OCI-LY7 (cell line): Measurements from ENCODE around the gene SERPINE2. TPM values are rescaled to one million over a fixed set of nuclear protein-coding genes. Genes with fewer than 3 reads are reported as not detected.

Experiments
- BruUV-seq: library from RNA; stranded (reverse); fragments of 400-500 nt; replicated peaks from 2 replicates; lab custom pipeline; 2021; lab: Mats Ljungman, UMichigan
- CTCF ChIA-PET: fragments of 300-600 bp; sonication (Branson Sonifier 250); formaldehyde crosslinking; loops from one replicate; lab custom pipeline; 2022; ENCODE audit warnings: antibody characterized with exemption; ENCODE audit not compliant: unreplicated experiment; lab: Charles Lee
- POLR2A ChIA-PET: fragments of 300-600 bp; sonication (Branson Sonifier 250); formaldehyde crosslinking; loops from one replicate; lab custom pipeline; 2022; ENCODE audit warnings: antibody characterized with exemption; lab: Charles Lee
- DNase-seq: peaks from one replicate; pipeline ENCODE4 v3.0.0-alpha.2; 2015; ENCODE audit warnings: low spot score
- H2AFZ ChIP-seq: fragments of 200-600 bp; sonication (generic), shearing (Covaris generic); 2 replicates; pipeline ENCODE4 v1.6.1; 2014; ENCODE audit warnings: mild to moderate bottlenecking, antibody characterized with exemption, low read length, moderate library complexity
- H3K27ac ChIP-seq: fragments of 200-600 bp; sonication (generic); 2 replicates; pipeline ENCODE4 v1.5.1; 2014; ENCODE audit warnings: mixed run types, low read depth, mild to moderate bottlenecking, moderate library complexity, low read length, inconsistent platforms; ENCODE audit not compliant: poor library complexity, severe bottlenecking
- H3K36me3 ChIP-seq: fragments of 200-600 bp; sonication (generic); 2 replicates; pipeline ENCODE4 v1.6.1; 2014; ENCODE audit warnings: mild to moderate bottlenecking, antibody characterized with exemption, low read length, moderate library complexity, mixed read lengths; ENCODE audit not compliant: insufficient read depth
- H3K4me1 ChIP-seq: fragments of 200-600 bp; sonication (generic); 2 replicates; pipeline ENCODE4 v1.5.1; 2014; ENCODE audit warnings: mild to moderate bottlenecking, low read length; ENCODE audit not compliant: insufficient read depth, poor library complexity, severe bottlenecking
- H3K4me2 ChIP-seq: fragments of 200-600 bp; sonication (generic); 2 replicates; pipeline ENCODE4 v1.6.1; 2014; ENCODE audit warnings: mild to moderate bottlenecking, low read length
- H3K4me3 ChIP-seq: fragments of 200-600 bp; sonication (generic); 2 replicates; pipeline ENCODE4 v1.5.1; 2014; ENCODE audit warnings: mild to moderate bottlenecking, low read depth, low read length; ENCODE audit not compliant: poor library complexity, severe bottlenecking
- H3K79me2 ChIP-seq: fragments of 200-600 bp; sonication (generic); 2 replicates; pipeline ENCODE4 v1.6.1; 2016; ENCODE audit warnings: low read depth, mild to moderate bottlenecking, low read length, moderate library complexity, mixed read lengths; ENCODE audit not compliant: insufficient read depth
- H3K9me2 ChIP-seq: fragments of 200-600 bp; sonication (generic); 2 replicates; pipeline ENCODE4 v1.6.1; 2016; ENCODE audit warnings: mild to moderate bottlenecking, low read length, mixed read lengths; ENCODE audit not compliant: insufficient read depth
- H3K9me3 ChIP-seq: fragments of 200-600 bp; sonication (generic); 2 replicates; pipeline ENCODE4 v1.6.1; 2014; ENCODE audit warnings: mild to moderate bottlenecking, mixed run types, low read length, mixed read lengths
- H4K20me1 ChIP-seq: fragments of 200-600 bp; sonication (generic); 2 replicates; pipeline ENCODE4 v1.6.1; 2014; ENCODE audit warnings: mild to moderate bottlenecking, antibody characterized with exemption, low read length, moderate library complexity, mixed read lengths; ENCODE audit not compliant: insufficient read depth
- CTCF ChIP-seq: fragments of 200-600 bp; sonication (generic); conservative IDR thresholded peaks from 2 replicates; pipeline ENCODE4 v1.5.1; 2014; ENCODE audit warnings: mild to moderate bottlenecking, antibody characterized with exemption, low read length, moderate library complexity, mixed read lengths
- EZH2phosphoT487 ChIP-seq: fragments of 200-600 bp; sonication (generic); IDR thresholded peaks from 2 replicates; pipeline ENCODE4 v1.6.1; 2018; ENCODE audit warnings: low read depth, borderline replicate concordance, mild to moderate bottlenecking, mixed run types, antibody characterized with exemption, low read length, moderate library complexity, mixed read lengths
- intact Hi-C: fragments of 100-400 bp; cut with micrococcal nuclease; formaldehyde crosslinking; loops from one replicate; pipeline ENCODE4 v1.10.0; 2022; ENCODE audit not compliant: unreplicated experiment
- total RNA-seq, 2 experiments: library from RNA; depleted of rRNA in 1 of 2; stranded (reverse); fragments of >200 nt in 1 of 2; shearing (Covaris generic) in 1 of 2; gene quantifications; 2 replicates each; pipeline ENCODE4 v1.2.3, GENCODE V29; 2014 to 2022

The SERPINE2 gene
- total RNA-seq, 2 experiments from 2014 or later = not detected

GRCh38 chr2:223944703-223945531, 94.2 kb downstream of the SERPINE2 start, which contains the start of gene WDFY1:
Gene WDFY1 (minus strand): TSS chr2:223945335. CDS start chr2:223945284, 51 bp downstream.
- peaks cover 7% of the 10 kb centered on the region; the same call in 1 of the 2 replicates for H3K79me2 ChIP-seq
- no peak for TF ChIP-seq CTCF
- no peak for TF ChIP-seq EZH2phosphoT487
- peak within 1 kb of the TSS; percentile 93 for H2AFZ ChIP-seq
- H3K27ac ChIP-seq = no peak within 1 kb of the TSS
- H4K20me1 ChIP-seq = no peaks in the 10 kb centered on the region
- no peaks in the 10 kb centered on the region for H3K9me2 ChIP-seq
- ChIA-PET POLR2A (interaction anchor here (0.6 to 1.8 kb wide), 6 partner anchors 10 to 760 kb away, joined by 3 to 9 read pairs (median 3); no protein-coding TSS in a partner anchor), CTCF (interaction anchor here (1.3 kb wide), 1 partner anchor 50 kb away, joined by 4 read pairs; no protein-coding TSS in a partner anchor)
- H3K4me3 ChIP-seq = peak within 1 kb of the TSS; percentile 84
- peak within 1 kb of the TSS; percentile 90 for H3K4me2 ChIP-seq
- intact Hi-C loops = loop anchor here (2.0 kb wide), 2 partner anchors 50 to 108 kb away; partner anchors contain the start of gene AP1S3
- peak; percentile 89 for DNase-seq
- H3K9me3 ChIP-seq = no peaks in the 10 kb centered on the region
- peaks cover 28% of the 10 kb centered on the region for H3K4me1 ChIP-seq
- no peaks in the 10 kb centered on the region; the same call in 1 of the 2 replicates for H3K36me3 ChIP-seq
- no TSS peak for BruUV-seq

- intact Hi-C loops = loop anchor here (2.0 kb wide), 2 partner anchors 49 to 107 kb away; partner anchors contain the start of gene AP1S3
- H3K4me2 ChIP-seq = peak overlapping the region; percentile 90
- no peak for DNase-seq
- H3K36me3 ChIP-seq = no peaks in the 10 kb centered on the region; the same call in 1 of the 2 replicates
- H4K20me1 ChIP-seq = no peaks in the 10 kb centered on the region; the same call in 1 of the 2 replicates
- TF ChIP-seq CTCF (no peak), EZH2phosphoT487 (no peak)
- peak overlapping the region; percentile 93; the same call in 1 of the 2 replicates for H2AFZ ChIP-seq
- peak overlapping the region; percentile 84 for H3K4me3 ChIP-seq
- H3K79me2 ChIP-seq = peaks cover 7% of the 10 kb centered on the region; the same call in 1 of the 2 replicates
- ChIA-PET CTCF (no interaction called here), POLR2A (interaction anchor here (0.7 to 1.7 kb wide), 3 partner anchors 18 to 803 kb away, joined by 3 to 6 read pairs (median 3); no protein-coding TSS in a partner anchor)
- peaks cover 21% of the 10 kb centered on the region for H3K4me1 ChIP-seq
- no TSS peak for BruUV-seq
- H3K9me2 ChIP-seq = no peaks in the 10 kb centered on the region
- no peak overlapping the region for H3K27ac ChIP-seq
- H3K9me3 ChIP-seq = no peaks in the 10 kb centered on the region
Measured at GRCh38 chr2:223944166-223944702, 94.9 kb downstream of the SERPINE2 start.
